Measurements from ENCODE around the gene HCFC1.
A peak's percentile ranks its signal among the peaks of the same experiment; 100 is the strongest.

HCFC1 gene

DNA sequence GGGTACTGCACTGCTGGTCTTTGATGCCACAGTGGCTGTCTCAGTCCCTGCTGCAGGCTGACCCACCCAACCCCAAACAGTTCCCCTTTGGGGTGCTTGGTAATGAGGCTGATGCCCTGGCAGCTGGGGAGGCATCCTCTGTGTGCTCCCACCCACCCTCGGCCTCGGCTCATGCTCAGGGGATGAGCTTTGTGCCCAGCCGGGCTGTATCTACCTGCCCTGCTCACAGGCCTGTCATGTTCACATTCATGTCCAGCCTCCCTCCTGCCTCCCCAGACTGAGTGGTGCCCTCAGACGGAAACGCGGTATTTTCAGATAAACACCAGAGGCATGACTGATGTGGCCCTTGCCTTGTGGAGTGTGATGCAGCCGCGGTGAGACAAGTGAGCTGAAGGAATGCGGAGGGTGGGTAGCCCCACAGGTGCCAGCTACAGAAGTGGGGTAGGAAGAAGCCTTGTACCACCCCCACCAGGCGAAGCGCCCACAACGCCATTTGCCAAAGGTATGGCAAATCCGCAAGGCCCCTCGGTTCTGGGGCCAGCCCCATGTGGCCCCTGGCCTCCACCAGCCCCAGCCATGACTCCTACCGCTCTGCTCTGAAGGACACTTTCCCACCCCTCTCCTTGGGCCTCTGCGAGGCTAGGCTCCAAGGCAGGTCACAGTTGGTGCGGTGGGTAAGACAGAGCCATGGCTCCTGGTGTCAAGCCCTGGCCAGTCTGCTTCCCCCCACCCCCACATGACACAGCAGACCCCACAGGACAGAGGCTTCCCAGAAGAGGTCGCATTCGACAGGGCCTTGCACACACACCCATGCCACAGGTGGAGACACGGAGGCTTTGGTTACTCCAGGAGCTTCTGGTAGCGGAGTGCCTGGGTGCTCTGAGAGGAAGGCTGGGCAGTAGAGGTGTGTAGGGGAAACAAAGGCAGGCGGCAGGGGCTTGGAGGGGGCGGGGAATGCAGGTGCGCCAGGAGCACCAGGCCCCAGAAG is 25.4 kb downstream of the HCFC1 start:
- DNase-seq (ENCODE audit: low read depth), result no peak
- H3K4me3 ChIP-seq (replicated peaks; ENCODE audit: low read depth, low read length), result no peak overlapping the region
- TF ChIP-seq, protein P1, sequence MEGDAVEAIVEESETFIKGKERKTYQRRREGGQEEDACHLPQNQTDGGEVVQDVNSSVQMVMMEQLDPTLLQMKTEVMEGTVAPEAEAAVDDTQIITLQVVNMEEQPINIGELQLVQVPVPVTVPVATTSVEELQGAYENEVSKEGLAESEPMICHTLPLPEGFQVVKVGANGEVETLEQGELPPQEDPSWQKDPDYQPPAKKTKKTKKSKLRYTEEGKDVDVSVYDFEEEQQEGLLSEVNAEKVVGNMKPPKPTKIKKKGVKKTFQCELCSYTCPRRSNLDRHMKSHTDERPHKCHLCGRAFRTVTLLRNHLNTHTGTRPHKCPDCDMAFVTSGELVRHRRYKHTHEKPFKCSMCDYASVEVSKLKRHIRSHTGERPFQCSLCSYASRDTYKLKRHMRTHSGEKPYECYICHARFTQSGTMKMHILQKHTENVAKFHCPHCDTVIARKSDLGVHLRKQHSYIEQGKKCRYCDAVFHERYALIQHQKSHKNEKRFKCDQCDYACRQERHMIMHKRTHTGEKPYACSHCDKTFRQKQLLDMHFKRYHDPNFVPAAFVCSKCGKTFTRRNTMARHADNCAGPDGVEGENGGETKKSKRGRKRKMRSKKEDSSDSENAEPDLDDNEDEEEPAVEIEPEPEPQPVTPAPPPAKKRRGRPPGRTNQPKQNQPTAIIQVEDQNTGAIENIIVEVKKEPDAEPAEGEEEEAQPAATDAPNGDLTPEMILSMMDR (IDR thresholded peaks at IDR 0.05; ENCODE audit: low read length, missing control alignments), result no peak

DNA sequence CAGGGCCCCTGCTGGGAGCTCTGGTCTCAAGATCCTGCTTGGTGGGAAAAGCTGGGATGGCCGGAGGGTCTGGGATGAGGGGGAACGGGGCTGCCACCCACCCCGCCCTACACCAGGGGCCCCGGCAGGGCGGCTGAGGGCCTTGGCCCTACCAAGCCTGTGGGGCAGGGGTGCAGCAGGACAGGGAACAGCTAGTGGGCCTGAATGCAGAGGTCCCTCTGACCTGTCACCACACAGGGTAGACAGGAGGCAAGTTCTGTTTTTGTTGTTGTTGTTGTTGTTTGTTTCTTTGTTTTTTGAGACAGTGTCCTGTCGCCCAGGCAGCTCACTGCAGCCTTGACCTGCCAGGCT is 26.8 kb downstream of the HCFC1 start:
- DNase-seq (ENCODE audit: low read depth), result no peak
- no peak overlapping the region for H3K4me3 ChIP-seq (replicated peaks; ENCODE audit: low read depth, low read length)
- TF ChIP-seq, protein P1 (IDR thresholded peaks at IDR 0.05; ENCODE audit: low read length, missing control alignments), result no peak

DNA sequence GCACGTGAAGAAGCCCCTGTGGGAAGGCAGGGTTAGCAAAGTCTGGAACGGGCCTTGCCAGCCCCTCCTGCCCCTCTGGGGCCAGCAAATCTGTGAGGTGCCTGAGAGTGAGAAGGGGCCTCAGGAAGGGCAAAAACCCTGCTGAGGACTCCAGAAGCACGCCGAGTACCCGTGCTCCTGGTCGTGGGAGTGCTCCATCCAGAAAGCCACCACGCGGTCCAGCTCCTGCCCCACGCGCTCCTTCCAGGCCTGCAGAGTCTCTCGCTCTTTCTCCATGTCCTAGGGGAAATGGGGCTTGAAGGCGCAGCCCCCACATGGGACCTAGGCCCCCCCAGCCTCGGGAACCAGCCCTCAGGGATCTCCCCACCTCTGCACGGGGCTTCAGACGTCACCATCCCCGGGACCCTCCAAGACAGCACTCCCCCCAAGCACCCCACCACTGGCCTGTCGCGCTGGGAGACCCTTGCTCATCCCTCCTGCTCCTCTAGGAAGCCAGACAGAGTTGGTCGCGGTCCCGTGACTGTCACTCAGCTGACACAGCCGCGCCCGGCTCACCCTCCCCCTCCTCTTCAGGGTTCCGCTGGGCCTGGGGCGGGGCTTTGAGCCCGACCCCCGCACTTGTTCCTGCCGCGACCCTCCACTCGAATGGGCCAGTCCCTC is 27.3 kb downstream of the HCFC1 start, which contains the start of gene RENBP:
TSS of gene RENBP (minus strand) at position 504 of the 660 bp plus-strand sequence. CDS start at position 471, 33 bp downstream.
- no peak for DNase-seq (ENCODE audit: low read depth)
- H3K4me3 ChIP-seq (replicated peaks; ENCODE audit: low read depth, low read length), result peak within 1 kb of the TSS; percentile 7
- TF ChIP-seq, protein P1 (IDR thresholded peaks at IDR 0.05; ENCODE audit: low read length, missing control alignments), result no peak

DNA sequence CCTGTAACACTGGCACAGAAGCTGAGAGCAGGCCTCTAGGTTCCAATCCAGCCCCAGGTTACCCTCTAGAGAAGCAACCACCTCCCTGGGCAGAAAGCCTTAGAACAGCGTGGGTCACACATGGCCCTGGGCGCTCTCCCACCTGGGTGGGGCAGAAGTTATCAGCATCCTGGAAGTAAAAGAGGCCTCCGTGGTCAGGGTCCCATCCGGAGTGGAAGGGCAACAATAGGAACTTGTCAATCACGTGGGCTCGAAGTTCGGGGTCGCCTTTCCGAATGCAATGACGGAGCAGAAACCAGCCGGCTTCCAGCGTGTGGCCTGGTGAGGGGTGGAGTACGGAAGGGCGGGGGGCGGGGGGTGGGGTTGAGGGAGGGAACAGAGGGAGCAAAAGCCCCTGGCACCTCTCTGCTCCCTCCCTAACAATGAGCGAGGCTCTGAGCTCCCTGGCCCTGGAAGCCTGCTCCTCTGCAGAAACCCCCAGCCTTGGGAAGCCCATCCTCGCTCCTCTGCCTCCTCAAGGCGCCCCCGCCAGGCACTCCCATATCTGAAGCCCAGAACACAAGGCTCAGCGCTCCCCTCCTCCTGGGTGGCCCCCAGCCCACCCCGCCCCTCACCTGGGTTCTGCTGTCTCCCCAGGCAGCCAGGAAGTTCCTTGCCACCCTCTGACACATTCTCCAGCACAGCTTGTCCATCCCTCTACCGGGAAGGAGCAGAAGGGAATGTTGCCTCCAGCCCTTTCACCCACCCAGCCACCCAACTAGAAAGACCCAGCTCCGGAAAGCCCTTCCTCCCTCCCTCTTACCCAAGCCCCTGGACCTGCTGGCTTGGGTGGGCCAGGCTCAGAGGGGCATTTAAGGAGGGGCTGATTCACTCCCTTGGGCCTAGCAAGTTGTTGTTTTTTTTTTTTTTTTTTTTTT is 30.0 kb downstream of the HCFC1 start:
- H3K4me3 ChIP-seq (replicated peaks; ENCODE audit: low read depth, low read length), result no peak overlapping the region
- no peak for DNase-seq (ENCODE audit: low read depth)
- TF ChIP-seq, protein P1 (IDR thresholded peaks at IDR 0.05; ENCODE audit: low read length, missing control alignments), result no peak

DNA sequence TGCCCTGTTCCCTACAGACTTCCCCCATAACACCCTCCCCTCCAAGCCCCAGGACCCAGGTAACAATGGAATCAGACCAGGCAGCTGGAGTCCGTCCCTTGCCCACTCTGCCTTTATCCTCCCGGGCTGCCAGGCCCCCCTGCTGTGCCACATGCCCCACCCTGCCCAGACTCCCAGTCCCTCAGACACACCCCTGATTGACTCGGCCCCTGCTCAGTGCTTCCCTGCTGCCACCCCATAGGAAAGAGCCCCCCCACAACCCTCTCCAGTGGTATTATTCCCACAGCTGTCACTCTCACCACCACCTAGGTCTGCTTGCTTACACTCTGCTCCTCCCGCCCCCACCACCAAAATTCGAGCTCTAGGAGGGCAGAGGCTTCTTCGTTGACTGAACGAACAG is 32.0 kb downstream of the HCFC1 start:
- no peak for DNase-seq (ENCODE audit: low read depth)
- H3K4me3 ChIP-seq (replicated peaks; ENCODE audit: low read depth, low read length), result no peak overlapping the region
- TF ChIP-seq, protein P1 (IDR thresholded peaks at IDR 0.05; ENCODE audit: low read length, missing control alignments), result no peak

DNA sequence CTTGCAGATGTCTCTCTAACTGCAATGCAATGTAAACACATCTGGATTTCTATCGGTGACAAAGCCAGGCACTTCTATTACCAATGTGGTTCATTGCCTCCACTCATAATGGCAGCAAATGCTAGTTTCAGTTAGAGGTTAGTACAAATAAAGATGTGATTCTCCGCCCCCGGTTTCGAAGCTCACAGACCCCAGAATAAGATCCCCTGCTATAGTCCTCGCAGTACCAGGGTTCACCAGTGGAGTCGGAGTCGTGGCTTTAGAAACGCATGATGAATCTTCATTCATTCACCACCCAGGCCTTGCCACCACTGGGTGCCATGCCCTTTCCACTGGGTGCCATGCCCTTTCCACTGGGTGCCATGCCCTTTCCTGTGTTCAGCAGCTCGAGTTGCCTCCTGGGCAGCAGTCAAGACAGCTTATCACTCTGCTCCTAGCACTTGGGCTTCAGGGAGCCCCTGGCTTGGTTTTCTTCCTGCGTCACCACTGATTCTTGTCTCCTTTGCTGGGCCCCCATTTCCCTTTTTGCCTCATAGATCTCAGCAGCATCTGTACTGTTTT is 33.3 kb downstream of the HCFC1 start:
- no peak for DNase-seq (ENCODE audit: low read depth)
- TF ChIP-seq, protein P1 (IDR thresholded peaks at IDR 0.05; ENCODE audit: low read length, missing control alignments), result peak; percentile 1
- no peak overlapping the region for H3K4me3 ChIP-seq (replicated peaks; ENCODE audit: low read depth, low read length)

All from fibroblast of pulmonary artery (primary cell).